DMS153 (cell line): ENCODE measurements around the gene CD2BP2.
"Not testable (repeated sequence)": the region's sequence is repeated elsewhere in the genome, so short reads cannot be mapped to it uniquely, and the experiment has no call there.

Source experiments
- DNase-seq: peaks from one replicate; lab custom pipeline; 2025; lab: John Stamatoyannopoulos, UW

Gene CD2BP2

GRCh38 chr16:30355144-30355953, at the start of gene CD2BP2:
CD2BP2 (minus strand) TSS chr16:30355308; CDS start chr16:30354681, 627 bp downstream.
- peak; percentile 99 for DNase-seq

DNA sequence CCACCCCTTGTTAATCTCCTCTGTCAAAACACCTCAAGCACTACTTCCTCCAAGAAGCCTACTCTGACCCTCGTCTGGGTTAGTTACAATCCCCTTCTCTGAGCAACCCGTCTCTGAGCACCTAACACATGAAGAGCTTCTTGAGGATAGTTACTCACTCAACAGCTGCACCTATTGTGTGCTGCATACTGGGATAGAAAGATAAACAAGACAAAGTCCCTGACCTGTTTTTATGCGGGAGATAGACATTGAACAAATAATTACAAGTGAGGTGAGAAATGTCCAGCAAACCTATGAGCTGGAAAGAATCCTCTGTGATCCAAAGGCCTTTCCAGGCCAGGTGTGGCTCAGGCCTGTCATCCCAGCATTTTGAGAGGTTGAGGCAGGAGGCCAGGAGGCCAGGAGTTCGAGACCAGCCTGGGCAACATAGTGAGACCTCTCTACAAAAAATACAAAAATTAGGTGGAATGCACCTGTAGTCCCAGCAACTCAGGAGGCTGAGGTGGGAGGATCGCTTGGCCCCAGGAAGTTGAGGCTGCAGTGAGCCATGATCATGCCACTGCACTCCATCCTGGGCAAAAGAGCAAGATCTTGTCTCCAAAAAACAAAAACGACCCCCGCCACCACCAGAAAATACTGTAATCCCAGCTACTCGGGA, 46.8 kb upstream of the CD2BP2 start:
- peak; percentile 34 for DNase-seq

- peak; percentile 21 for DNase-seq
Measured at GRCh38 chr16:30399435-30400186, 44.5 kb upstream of the CD2BP2 start.

DNA sequence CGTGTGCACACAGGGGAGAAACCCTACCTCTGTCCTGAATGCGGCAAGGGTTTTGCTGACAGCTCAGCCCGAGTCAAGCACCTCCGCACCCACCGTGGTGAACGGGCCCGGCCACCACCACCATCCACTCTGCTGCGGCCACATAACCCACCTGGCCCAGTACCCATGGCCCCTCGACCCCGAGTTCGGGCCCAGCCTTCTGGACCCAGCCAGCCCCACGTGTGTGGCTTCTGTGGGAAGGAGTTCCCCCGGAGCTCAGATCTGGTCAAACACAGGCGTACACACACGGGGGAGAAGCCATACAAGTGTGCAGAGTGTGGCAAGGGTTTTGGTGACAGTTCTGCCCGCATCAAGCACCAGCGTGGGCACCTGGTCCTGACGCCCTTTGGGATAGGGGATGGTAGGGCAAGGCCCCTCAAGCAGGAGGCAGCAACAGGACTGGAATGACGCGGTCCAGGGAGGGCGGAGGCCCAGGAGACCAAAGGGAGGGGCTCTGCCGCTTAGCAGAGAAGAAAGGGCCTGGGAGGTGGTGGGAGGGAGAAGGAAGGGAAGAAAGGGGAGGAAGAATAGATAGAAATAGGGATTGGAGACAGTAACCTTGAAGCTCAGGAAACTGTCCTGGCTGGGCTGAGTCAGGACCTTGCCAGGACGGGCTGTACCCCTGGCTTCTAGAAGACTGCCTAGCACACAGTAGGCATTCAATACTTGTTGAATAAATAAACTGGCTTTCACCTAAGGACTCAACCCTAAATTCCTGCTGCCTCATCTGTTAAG, 43.7 kb upstream of the CD2BP2 start:
- DNase-seq, result no peak

- DNase-seq, result no peak
Measured at GRCh38 chr16:30397776-30398660, 42.9 kb upstream of the CD2BP2 start.

DNA sequence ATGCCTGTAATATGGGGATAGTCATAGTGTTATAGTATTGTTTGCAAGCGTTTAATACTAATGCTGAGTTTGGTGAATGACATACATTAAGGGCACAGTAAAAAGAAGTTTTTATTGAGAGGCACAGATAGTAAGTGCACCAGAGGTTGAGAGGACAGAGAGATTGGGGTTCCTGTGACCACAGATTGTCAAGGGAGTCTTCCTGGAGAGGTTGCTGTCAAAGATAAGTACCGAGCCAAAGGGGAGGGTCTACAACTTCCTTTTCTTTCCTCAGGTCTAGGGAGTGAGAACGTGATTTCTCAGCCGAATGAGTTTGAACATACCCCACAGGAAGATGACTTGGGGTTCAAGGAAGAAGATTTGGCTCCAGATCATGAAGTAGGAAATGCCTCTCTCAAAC, 41.9 kb upstream of the CD2BP2 start:
- no peak for DNase-seq

- DNase-seq, result not testable (repeated sequence)
Measured at GRCh38 chr16:30396627-30397026, 41.5 kb upstream of the CD2BP2 start.

- no peak for DNase-seq
Measured at GRCh38 chr16:30395992-30396585, 41.0 kb upstream of the CD2BP2 start.

DNA sequence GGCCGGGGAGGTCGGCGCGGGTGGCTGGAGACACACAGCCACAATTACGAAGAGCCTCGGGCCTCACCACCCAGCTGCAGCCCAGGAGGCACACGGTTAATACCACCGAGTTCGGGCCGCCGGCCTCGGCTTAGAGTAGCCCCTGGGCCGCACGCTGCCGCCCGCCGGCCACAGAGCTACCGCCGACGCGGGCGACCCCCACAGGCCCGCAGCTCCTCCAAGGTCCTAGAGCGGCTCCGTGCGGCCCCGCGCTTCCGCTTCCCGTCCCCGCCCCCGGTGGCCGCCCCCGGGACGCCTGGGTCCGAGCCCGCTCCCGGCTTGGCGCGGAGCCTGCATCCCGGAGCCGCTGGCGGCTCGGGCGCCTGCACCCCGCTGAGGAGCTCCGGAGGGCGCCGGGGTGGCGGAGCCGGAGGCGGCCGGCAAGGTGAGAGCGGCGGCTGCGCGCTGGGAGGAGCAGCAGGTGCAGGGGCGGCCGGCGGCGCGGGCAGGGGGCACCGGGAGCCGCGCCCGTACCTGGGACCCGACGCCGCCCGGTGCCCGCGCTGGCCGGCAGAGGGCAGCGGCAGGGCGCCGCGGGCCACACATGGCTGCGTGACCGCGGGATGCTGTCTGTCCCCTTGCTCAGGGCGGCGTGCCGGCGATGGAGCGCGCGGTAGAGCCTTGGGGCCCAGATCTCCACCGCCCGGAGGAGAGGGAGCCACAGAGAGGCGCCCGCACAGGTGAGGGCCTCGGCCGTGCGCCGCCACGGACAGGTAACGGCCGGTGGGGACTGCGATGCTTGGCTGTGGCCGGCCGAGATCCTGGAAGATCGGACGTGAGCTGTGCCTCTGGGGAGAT, 40.3 kb upstream of the CD2BP2 start, which contains the start of gene ZNF48:
Gene ZNF48 (plus strand): TSS at position 266 of the 837 bp plus-strand sequence. CDS start 375 bp downstream, at position 641.
- peak; percentile 89 for DNase-seq

- no peak for DNase-seq
Measured at GRCh38 chr16:30394592-30395154, 39.6 kb upstream of the CD2BP2 start.

- DNase-seq, result no peak
Measured at GRCh38 chr16:30383521-30383920, 28.4 kb upstream of the CD2BP2 start.

- DNase-seq, result no peak
Measured at GRCh38 chr16:30382111-30382881, 27.2 kb upstream of the CD2BP2 start, which contains the start of gene SEPTIN1. SEPTIN1 (minus strand) TSS chr16:30382561; CDS start chr16:30382542, 19 bp downstream.

GRCh38 chr16:30381291-30382041, 26.4 kb upstream of the CD2BP2 start:
- no peak for DNase-seq

- no peak for DNase-seq
Measured at GRCh38 chr16:30380803-30381208, 25.7 kb upstream of the CD2BP2 start.

DNA sequence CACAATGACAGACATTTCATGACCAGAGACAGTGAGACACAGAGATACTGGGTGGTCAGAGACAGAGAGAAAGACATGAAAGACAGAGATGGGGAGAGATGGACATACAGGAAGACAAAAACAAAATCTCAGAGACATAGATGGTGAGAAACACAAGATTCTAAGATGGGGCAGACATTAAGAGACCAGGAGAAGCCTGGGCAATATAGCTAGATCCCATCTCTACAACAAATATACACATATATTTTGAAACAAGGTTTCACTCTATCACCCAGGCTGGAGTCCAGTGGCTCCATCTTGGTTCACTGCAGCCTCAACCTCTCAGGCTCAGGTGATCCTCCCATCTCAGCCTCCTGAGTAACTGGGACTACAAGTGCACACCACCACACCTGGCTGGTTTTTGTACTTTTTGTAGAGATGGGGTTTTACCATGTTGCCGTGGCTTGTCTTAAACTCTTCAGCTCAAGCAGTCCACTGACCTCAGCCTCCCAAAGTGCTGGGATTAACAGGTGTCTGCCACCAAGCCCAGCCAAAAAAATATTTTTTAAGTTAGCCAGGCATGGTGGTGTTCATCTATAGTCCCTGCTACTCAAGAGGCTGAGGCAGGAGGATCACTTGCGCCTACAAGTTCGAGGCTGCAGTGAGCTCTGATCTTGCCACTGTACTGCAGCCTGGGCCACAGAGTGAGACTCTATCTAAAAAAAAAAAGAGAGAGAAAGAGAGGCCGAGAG, 25.1 kb upstream of the CD2BP2 start:
- DNase-seq, result no peak

DNA sequence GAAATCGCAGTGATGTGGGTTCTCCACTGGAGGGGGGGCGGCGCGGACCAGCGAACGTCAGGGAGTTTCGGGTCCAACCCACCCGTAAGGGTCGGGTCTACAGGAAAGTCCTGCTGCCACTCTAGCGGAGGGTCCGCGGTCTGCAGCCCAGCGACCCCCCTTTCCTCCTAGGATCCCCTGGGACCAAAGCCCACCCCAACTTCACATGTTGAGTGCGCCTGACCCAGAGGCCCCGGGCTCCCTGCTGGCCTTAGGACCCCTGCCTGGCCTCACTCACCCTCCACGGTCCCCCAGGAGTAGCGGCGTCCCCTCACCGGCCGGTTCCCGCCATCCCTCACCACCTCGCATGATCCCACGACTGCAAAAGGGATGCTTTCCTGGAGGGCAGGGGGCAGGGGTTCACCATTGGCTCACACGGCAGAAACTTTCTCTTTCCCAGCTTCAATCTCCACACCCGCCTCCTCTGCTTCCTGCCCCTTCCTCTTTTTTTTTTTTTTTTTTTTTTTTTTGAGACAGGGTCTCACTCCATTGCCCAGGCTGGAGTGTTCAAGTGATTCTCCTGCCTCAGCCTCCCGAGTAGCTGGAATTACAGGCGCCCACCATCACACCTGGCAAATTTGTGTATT, 24.2 kb upstream of the CD2BP2 start:
- DNase-seq, result no peak
